ENCODE measurements around the gene IQSEC1.

The IQSEC1 gene

GRCh38 chr3:12909710-12910109, 163.5 kb downstream of the IQSEC1 start:
- in situ Hi-C loops (cut with MboI; ENCODE audit: low pct_unique_long_range_greater_than_20kb, low sequenced_read_pairs, unreplicated experiment) = no loop called here
- no peak for DNase-seq (ENCODE audit: low spot score)
- TF ChIP-seq CTCF (IDR thresholded peaks at IDR 0.05; ENCODE audit: extremely low read depth, insufficient read depth, missing control alignments) = no peak

- no peak for TF ChIP-seq CTCF (IDR thresholded peaks at IDR 0.05; ENCODE audit: extremely low read depth, insufficient read depth, missing control alignments)
Observed at GRCh38 chr3:12908859-12909258, 164.4 kb downstream of the IQSEC1 start.

DNA sequence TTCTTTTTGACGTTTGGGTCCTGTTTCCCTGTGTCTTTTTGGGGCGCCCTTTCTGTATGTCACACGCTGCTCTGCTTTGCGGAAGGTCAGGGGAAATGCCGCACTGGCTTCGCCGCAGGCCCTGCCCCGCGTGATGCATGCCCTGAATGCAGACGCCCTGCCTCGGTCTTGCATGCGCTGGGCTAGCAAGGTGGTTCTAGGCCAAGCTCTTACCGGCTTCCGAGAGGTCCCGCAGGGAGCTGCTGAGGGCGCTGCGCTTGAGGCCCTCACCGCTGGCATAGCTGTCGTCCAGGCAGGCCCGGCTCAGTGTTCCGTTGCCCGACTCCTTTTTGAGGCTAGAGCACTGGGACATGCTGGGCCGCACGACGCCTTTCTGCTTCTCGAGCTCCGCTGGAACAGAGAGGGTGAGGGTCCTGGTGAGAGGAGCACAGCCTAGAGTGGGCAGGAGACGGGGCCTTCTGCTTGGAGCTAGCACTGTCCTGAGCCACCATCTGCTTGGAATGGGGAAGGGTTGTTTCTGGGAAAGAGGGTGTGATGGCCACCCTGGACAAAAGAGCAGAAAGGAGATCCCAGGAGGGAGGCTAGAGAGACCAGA, 165.0 kb downstream of the IQSEC1 start:
- in situ Hi-C loops (cut with MboI; ENCODE audit: low pct_unique_long_range_greater_than_20kb, low sequenced_read_pairs, unreplicated experiment) = no loop called here
- DNase-seq (ENCODE audit: low spot score) = no peak
- no peak for TF ChIP-seq CTCF (IDR thresholded peaks at IDR 0.05; ENCODE audit: extremely low read depth, insufficient read depth, missing control alignments)

More at GRCh38 chr3:12908859-12909258, 164.4 kb downstream of the IQSEC1 start:
- DNase-seq (ENCODE audit: low spot score) = no peak
- in situ Hi-C loops (cut with MboI; ENCODE audit: low pct_unique_long_range_greater_than_20kb, low sequenced_read_pairs, unreplicated experiment) = no loop called here

DNA sequence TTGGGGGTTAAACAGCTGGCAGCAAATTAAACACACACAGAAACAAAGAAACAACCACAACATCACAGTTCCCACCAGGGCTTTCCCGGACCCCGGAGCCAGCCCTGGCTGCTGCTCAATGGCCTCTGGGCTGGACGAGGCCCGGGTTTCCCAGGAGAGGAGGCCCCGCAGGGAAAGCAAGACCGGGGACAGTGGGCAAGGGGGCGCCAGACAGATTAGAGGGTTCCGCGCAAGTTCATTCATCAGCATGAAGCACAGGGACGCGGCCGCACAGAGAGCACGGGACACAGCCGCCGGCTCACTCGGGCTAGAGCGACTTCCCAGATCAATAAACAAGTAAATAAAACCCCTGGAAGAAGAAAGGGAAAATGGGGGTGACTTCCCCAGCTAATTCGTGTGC, 165.5 kb downstream of the IQSEC1 start:
- in situ Hi-C loops (cut with MboI; ENCODE audit: low pct_unique_long_range_greater_than_20kb, low sequenced_read_pairs, unreplicated experiment) = no loop called here
- DNase-seq (ENCODE audit: low spot score) = no peak
- TF ChIP-seq CTCF (IDR thresholded peaks at IDR 0.05; ENCODE audit: extremely low read depth, insufficient read depth, missing control alignments) = no peak

DNA sequence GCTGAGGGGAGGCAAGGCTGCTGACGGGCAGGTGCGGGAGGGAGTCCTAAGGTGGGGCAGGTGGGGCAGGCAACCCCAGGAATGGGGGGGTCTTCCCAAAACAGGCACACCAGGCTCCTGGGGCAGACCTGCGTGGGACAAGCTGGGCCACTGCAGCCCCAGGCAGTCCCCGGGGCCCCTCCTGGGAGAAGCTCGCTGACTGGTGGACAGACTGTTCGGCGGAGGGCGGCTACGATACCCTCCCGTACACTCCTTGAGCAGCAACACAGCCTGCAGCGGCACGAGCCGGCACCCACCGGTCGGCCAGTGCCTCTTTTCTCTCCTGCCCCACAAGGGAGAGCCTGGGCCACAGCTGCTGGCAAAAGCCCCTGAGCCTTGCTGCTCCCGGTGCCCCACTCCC, 165.9 kb downstream of the IQSEC1 start:
- TF ChIP-seq CTCF (IDR thresholded peaks at IDR 0.05; ENCODE audit: extremely low read depth, insufficient read depth, missing control alignments) = no peak
- DNase-seq (ENCODE audit: low spot score) = no peak
- in situ Hi-C loops (cut with MboI; ENCODE audit: low pct_unique_long_range_greater_than_20kb, low sequenced_read_pairs, unreplicated experiment) = no loop called here

- DNase-seq (ENCODE audit: low spot score) = no peak
- in situ Hi-C loops (cut with MboI; ENCODE audit: low pct_unique_long_range_greater_than_20kb, low sequenced_read_pairs, unreplicated experiment) = no loop called here
- TF ChIP-seq CTCF (IDR thresholded peaks at IDR 0.05; ENCODE audit: extremely low read depth, insufficient read depth, missing control alignments) = no peak
Observed at GRCh38 chr3:12906916-12907290, 166.3 kb downstream of the IQSEC1 start.
